Kidney (tissue), 14 donors: ENCODE data around the gene ATE1. TPM values are rescaled to one million over a fixed set of nuclear protein-coding genes. Genes with fewer than 3 reads are reported as not detected.

Experiments used
- DNase-seq, 5 donors: peaks; one replicate each; pipeline ENCODE4 v3.0.0-alpha.2; 2013 to 2020
- FAIRE-seq: peaks from 2 replicates; lab custom pipeline; 2012; peaks lifted over from hg19 to GRCh38; lab: Jason Lieb, UNC
- H3K27ac ChIP-seq, 2 donors: one replicate each; pipeline ENCODE4 v1.7.0; 2013; ENCODE audit warnings: low read depth in 2 of 2, low read length in 2 of 2, inconsistent platforms in 1 of 2
- H3K27me3 ChIP-seq: one replicate; pipeline ENCODE4 v1.7.1; 2013; ENCODE audit warnings: low read length, inconsistent platforms; ENCODE audit not compliant: control insufficient read depth, insufficient read depth
- H3K36me3 ChIP-seq, 3 donors: one replicate each; pipeline versions ENCODE4 v1.7.0 to v1.7.1; 2013; ENCODE audit warnings: low read length in 3 of 3, control low read depth in 1 of 3, inconsistent platforms in 1 of 3; ENCODE audit not compliant: insufficient read depth in 3 of 3, control insufficient read depth in 2 of 3
- H3K4me1 ChIP-seq, 3 donors: one replicate each; pipeline versions ENCODE4 v1.7.0 to v1.7.1; 2013; ENCODE audit warnings: low read length in 3 of 3, inconsistent platforms in 1 of 3, low read depth in 1 of 3; ENCODE audit not compliant: control insufficient read depth in 2 of 3, insufficient read depth in 2 of 3
- H3K4me3 ChIP-seq, 3 donors: one replicate each; pipeline versions ENCODE4 v1.7.0 to v1.8.1; 2013; ENCODE audit warnings: low read length in 3 of 3, control low read depth in 1 of 3, inconsistent platforms in 1 of 3
- H3K9ac ChIP-seq, 3 donors: one replicate each; pipeline versions ENCODE4 v1.7.0 to v1.7.1; 2013; ENCODE audit warnings: low read length in 3 of 3, control low read depth in 1 of 3, inconsistent platforms in 1 of 3
- H3K9me3 ChIP-seq, 3 donors: one replicate each; pipeline versions ENCODE4 v1.7.0 to v1.7.1; 2013; ENCODE audit warnings: low read length in 3 of 3, control low read depth in 1 of 3, inconsistent platforms in 1 of 3; ENCODE audit not compliant: control insufficient read depth in 2 of 3, insufficient read depth in 1 of 3
- intact Hi-C: fragments of 100-400 bp; cut with DNase I; formaldehyde crosslinking; loops from one replicate; pipeline ENCODE4 v1.11.1; 2022
- polyA plus RNA-seq: library from polyadenylated mRNA; stranded (reverse); fragments of 350-450 nt; fragmentation: Illumina TruSeq; extraction: RNeasy Lipid Tissue Mini Kit (QIAGEN cat#74804); gene quantifications from one replicate; pipeline ENCODE4 v1.2.3, GENCODE V29; 2014; ENCODE audit warnings: low read depth, low replicate concordance; ENCODE audit not compliant: insufficient read depth
- total RNA-seq: library from RNA; stranded (reverse); fragmentation: NEBNext Ultra II Directional; extraction: Animal tissue kit (Norgen Biotek cat#: 25700); gene quantifications from one replicate; pipeline ENCODE4 v1.2.1, GENCODE V29; 2021
- TF ChIP-seq, protein P1 (sequence below): IDR thresholded peaks from 3 replicates; pipeline ENCODE4 v1.5.1; 2012; ENCODE audit warnings: mild to moderate bottlenecking, moderate library complexity, borderline replicate concordance; ENCODE audit not compliant: insufficient read depth; ENCODE audit errors: extremely low read depth
- donor health status: control.
- donor health status: control.
- donor health status: control.
- donor health status: control.
- donor health status: control.
- donor health status: DM: yes; HTN: yes; CAD: no.
- donor health status: Normal renal cell carcinoma (clear cell type).

ATE1 gene
- total and polyA plus RNA-seq, 2 donors from 2014 or later: 9.8 to 31.0 TPM

DNA sequence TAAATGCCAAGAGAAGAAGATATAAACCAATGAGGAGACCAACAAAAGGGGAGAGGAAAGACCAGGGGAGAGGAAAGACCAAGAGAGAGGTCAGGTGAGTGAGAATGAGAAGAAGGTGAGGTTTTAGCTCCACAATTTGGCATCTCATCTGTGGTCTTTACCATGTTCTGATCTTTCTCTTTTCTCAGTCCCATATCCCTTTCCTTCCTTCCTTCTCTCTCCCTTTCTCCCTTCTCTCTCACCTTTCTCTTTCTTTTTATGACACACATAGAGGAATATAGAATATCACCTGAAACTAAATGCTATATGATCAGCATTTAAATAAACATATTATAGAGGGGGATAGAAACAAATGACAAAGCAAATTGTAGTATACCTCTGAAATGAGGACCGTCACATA, 57.4 kb downstream of the ATE1 start:
- Histone ChIP-seq H3K4me3 (no peak overlapping the region), H3K4me1 (no peaks in the 10 kb centered on the region), H3K9me3 (no peaks in the 10 kb centered on the region), H3K9ac (no peak overlapping the region), H3K27ac (no peak overlapping the region), H3K36me3 (peaks cover 2 to 9% (median 7%) of the 10 kb centered on the region in 3 donors), H3K27me3 (no peaks in the 10 kb centered on the region)
- intact Hi-C loops: no loop called here
- DNase-seq (no peak), FAIRE-seq (no peak)
- TF ChIP-seq, protein P1, sequence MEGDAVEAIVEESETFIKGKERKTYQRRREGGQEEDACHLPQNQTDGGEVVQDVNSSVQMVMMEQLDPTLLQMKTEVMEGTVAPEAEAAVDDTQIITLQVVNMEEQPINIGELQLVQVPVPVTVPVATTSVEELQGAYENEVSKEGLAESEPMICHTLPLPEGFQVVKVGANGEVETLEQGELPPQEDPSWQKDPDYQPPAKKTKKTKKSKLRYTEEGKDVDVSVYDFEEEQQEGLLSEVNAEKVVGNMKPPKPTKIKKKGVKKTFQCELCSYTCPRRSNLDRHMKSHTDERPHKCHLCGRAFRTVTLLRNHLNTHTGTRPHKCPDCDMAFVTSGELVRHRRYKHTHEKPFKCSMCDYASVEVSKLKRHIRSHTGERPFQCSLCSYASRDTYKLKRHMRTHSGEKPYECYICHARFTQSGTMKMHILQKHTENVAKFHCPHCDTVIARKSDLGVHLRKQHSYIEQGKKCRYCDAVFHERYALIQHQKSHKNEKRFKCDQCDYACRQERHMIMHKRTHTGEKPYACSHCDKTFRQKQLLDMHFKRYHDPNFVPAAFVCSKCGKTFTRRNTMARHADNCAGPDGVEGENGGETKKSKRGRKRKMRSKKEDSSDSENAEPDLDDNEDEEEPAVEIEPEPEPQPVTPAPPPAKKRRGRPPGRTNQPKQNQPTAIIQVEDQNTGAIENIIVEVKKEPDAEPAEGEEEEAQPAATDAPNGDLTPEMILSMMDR: no peak

- TF ChIP-seq, protein P1: no peak
- FAIRE-seq: no peak
- no peaks in the 10 kb centered on the region for H3K4me1 ChIP-seq
- H3K9me3 ChIP-seq: no peaks in the 10 kb centered on the region
- H3K27ac ChIP-seq: no peak overlapping the region
- no peaks in the 10 kb centered on the region for H3K27me3 ChIP-seq
- H3K4me3 ChIP-seq: no peak overlapping the region
- intact Hi-C loops: no loop called here
- peak in 3 of 5 donors; percentile 54 to 91 (median 89) for DNase-seq
- peaks cover 2 to 9% (median 7%) of the 10 kb centered on the region in 3 donors for H3K36me3 ChIP-seq
- H3K9ac ChIP-seq: no peak overlapping the region
Observed at GRCh38 chr10:121865554-121865953, 62.3 kb downstream of the ATE1 start.

GRCh38 chr10:121864653-121865052, 63.2 kb downstream of the ATE1 start:
- peaks cover 2 to 9% (median 4%) of the 10 kb centered on the region in 3 donors for H3K36me3 ChIP-seq
- intact Hi-C loops: no loop called here
- no peak overlapping the region for H3K27ac ChIP-seq
- H3K9me3 ChIP-seq: no peaks in the 10 kb centered on the region
- no peak for DNase-seq
- no peak overlapping the region for H3K4me3 ChIP-seq
- TF ChIP-seq, protein P1: no peak
- H3K9ac ChIP-seq: no peak overlapping the region
- H3K27me3 ChIP-seq: no peaks in the 10 kb centered on the region
- no peak for FAIRE-seq
- no peaks in the 10 kb centered on the region for H3K4me1 ChIP-seq

GRCh38 chr10:121864168-121864567, 63.7 kb downstream of the ATE1 start:
- H3K27ac ChIP-seq: no peak overlapping the region
- intact Hi-C loops: no loop called here
- no peaks in the 10 kb centered on the region for H3K4me1 ChIP-seq
- H3K27me3 ChIP-seq: no peaks in the 10 kb centered on the region
- no peak for DNase-seq
- H3K9ac ChIP-seq: no peak overlapping the region
- no peak for FAIRE-seq
- H3K9me3 ChIP-seq: no peaks in the 10 kb centered on the region
- peaks cover 0 to 8% (median 2%) of the 10 kb centered on the region in 3 donors for H3K36me3 ChIP-seq
- H3K4me3 ChIP-seq: no peak overlapping the region
- TF ChIP-seq, protein P1: no peak
